Peyer's patch (tissue), 4 donors: ENCODE measurements around the gene SH3BP1. TPM values are rescaled to one million over a fixed set of nuclear protein-coding genes. Genes with fewer than 3 reads are reported as not detected.
"Not testable (repeated sequence)": the region's sequence is repeated elsewhere in the genome, so short reads cannot be mapped to it uniquely, and the experiment has no call there.

Experiments
- DNase-seq, 3 donors: peaks; one replicate each; pipeline ENCODE4 v3.0.0-alpha.2; 2017 to 2019
- H3K27ac ChIP-seq, 4 donors: fragments of 200-600 bp; sonication (generic); one replicate each; pipeline ENCODE4 v1.5.1; 2016 to 2019
- H3K27me3 ChIP-seq, 2 donors: fragments of 200-600 bp; sonication (generic); one replicate each; pipeline ENCODE4 v1.5.1; 2019
- H3K36me3 ChIP-seq, 3 donors: fragments of 200-600 bp; sonication (generic); one replicate each; pipeline ENCODE4 v1.5.1; 2016 to 2019
- H3K4me1 ChIP-seq, 4 donors: fragments of 200-600 bp; sonication (generic); one replicate each; pipeline ENCODE4 v1.5.1; 2016 to 2019
- H3K4me3 ChIP-seq, 4 donors: fragments of 200-600 bp; sonication (generic); 1 replicate in 3 of 4; 2 replicates in 1 of 4; pipeline ENCODE4 v1.5.1; 2016 to 2019; ENCODE audit warnings: mild to moderate bottlenecking in 1 of 4
- H3K9me3 ChIP-seq, 4 donors: fragments of 200-600 bp; sonication (generic); one replicate each; pipeline ENCODE4 v1.5.1; 2016 to 2019; ENCODE audit warnings: mild to moderate bottlenecking in 1 of 4
- CTCF ChIP-seq, 6 experiments: fragments of 450-650 bp in 4 of 6; fragments of 200-600 bp in 2 of 6; sonication (generic) in 1 of 6; IDR thresholded peaks; one replicate each; pipeline ENCODE4 v1.5.1; 2017 to 2019; ENCODE audit warnings: antibody characterized with exemption in 6 of 6, mild to moderate bottlenecking in 3 of 6, moderate library complexity in 1 of 6
- POLR2A ChIP-seq, 2 donors: fragments of 450-650 bp; IDR thresholded peaks; one replicate each; pipeline ENCODE4 v1.5.1; 2017; ENCODE audit warnings: antibody characterized with exemption in 2 of 2, mild to moderate bottlenecking in 2 of 2, moderate library complexity in 2 of 2
- total RNA-seq, 4 donors: library from RNA; depleted of rRNA; stranded (reverse); fragments of >200 nt; gene quantifications; one replicate each; pipeline ENCODE4 v1.1.0, GENCODE V29; 2016

SH3BP1 gene
- total RNA-seq, 4 donors from 2014 or later, result 55.0 to 135 (median 71.8) TPM

GRCh38 chr22:37690901-37691504, 51.5 kb downstream of the SH3BP1 start:
- Histone ChIP-seq H3K4me1 (peaks cover 7 to 35% (median 9%) of the 10 kb centered on the region in 4 donors), H3K27me3 (no peaks in the 10 kb centered on the region), H3K36me3 (peaks cover 0 to 65% (median 0%) of the 10 kb centered on the region in 3 donors), H3K27ac (no peak overlapping the region), H3K9me3 (no peaks in the 10 kb centered on the region), H3K4me3 (no peak overlapping the region)
- TF ChIP-seq POLR2A (IDR thresholded peaks at IDR 0.05), result no peak
- TF ChIP-seq CTCF (IDR thresholded peaks at IDR 0.05), result no peak
- DNase-seq, result no peak

- no peak for DNase-seq
- no peaks in the 10 kb centered on the region for H3K27me3 ChIP-seq
- H3K27ac ChIP-seq, result no peak overlapping the region
- no peak for TF ChIP-seq CTCF (IDR thresholded peaks at IDR 0.05)
- TF ChIP-seq POLR2A (IDR thresholded peaks at IDR 0.05), result no peak
- H3K4me3 ChIP-seq, result no peak overlapping the region
- peaks cover 0 to 30% (median 4%) of the 10 kb centered on the region in 4 donors for H3K4me1 ChIP-seq
- peaks cover 0 to 65% (median 0%) of the 10 kb centered on the region in 3 donors for H3K36me3 ChIP-seq
- no peaks in the 10 kb centered on the region for H3K9me3 ChIP-seq
Measured at GRCh38 chr22:37692627-37693285, 53.3 kb downstream of the SH3BP1 start.

GRCh38 chr22:37694131-37694530, 54.7 kb downstream of the SH3BP1 start:
- not testable (repeated sequence) for H3K4me3 ChIP-seq, H3K27me3 ChIP-seq, DNase-seq, H3K27ac ChIP-seq, H3K9me3 ChIP-seq
- peaks cover 0 to 17% (median under 1%) of the 10 kb centered on the region in 4 donors for H3K4me1 ChIP-seq
- peaks cover 0 to 54% (median 0%) of the 10 kb centered on the region in 3 donors for H3K36me3 ChIP-seq

GRCh38 chr22:37696260-37696656, 56.8 kb downstream of the SH3BP1 start:
- Histone ChIP-seq H3K4me1 (peaks cover 0 to 13% (median 0%) of the 10 kb centered on the region in 4 donors), H3K36me3 (peaks cover 0 to 36% (median 0%) of the 10 kb centered on the region in 3 donors), H3K27ac (peak overlapping the region in 1 of 4 donors; percentile 23), H3K4me3 (peak overlapping the region in 1 of 4 donors; percentile 22)
- H3K27me3 ChIP-seq, DNase-seq, H3K9me3 ChIP-seq: not testable (repeated sequence)

GRCh38 chr22:37696657-37697537, 57.4 kb downstream of the SH3BP1 start, which contains the start of gene TRIOBP:
Gene TRIOBP (plus strand): TSS chr22:37697048. CDS start chr22:37701366, 4,318 bp downstream.
- TF ChIP-seq CTCF (IDR thresholded peaks at IDR 0.05) (peak in 3 of 6 experiments; percentile 53 to 59 (median 55)), POLR2A (IDR thresholded peaks at IDR 0.05) (no peak)
- H3K27ac ChIP-seq, result peak within 1 kb of the TSS in 1 of 4 donors; percentile 23
- peaks cover 0 to 13% (median 0%) of the 10 kb centered on the region in 4 donors for H3K4me1 ChIP-seq
- no peaks in the 10 kb centered on the region for H3K9me3 ChIP-seq
- no peaks in the 10 kb centered on the region for H3K27me3 ChIP-seq
- peak; percentile 71 to 96 (median 94) for DNase-seq
- H3K36me3 ChIP-seq, result peaks cover 0 to 30% (median 0%) of the 10 kb centered on the region in 3 donors
- peak within 1 kb of the TSS in 1 of 4 donors; percentile 22 for H3K4me3 ChIP-seq

GRCh38 chr22:37697538-37697835, 58.0 kb downstream of the SH3BP1 start:
- H3K4me1 ChIP-seq, result peaks cover 0 to 13% (median 0%) of the 10 kb centered on the region in 4 donors
- no peak for TF ChIP-seq POLR2A (IDR thresholded peaks at IDR 0.05)
- no peak overlapping the region for H3K4me3 ChIP-seq
- H3K9me3 ChIP-seq, result no peaks in the 10 kb centered on the region
- no peaks in the 10 kb centered on the region for H3K27me3 ChIP-seq
- peaks cover 0 to 24% (median 0%) of the 10 kb centered on the region in 3 donors for H3K36me3 ChIP-seq
- no peak overlapping the region for H3K27ac ChIP-seq
- no peak for DNase-seq
